Measurements from ENCODE around the gene NR3C1.

The NR3C1 gene

DNA sequence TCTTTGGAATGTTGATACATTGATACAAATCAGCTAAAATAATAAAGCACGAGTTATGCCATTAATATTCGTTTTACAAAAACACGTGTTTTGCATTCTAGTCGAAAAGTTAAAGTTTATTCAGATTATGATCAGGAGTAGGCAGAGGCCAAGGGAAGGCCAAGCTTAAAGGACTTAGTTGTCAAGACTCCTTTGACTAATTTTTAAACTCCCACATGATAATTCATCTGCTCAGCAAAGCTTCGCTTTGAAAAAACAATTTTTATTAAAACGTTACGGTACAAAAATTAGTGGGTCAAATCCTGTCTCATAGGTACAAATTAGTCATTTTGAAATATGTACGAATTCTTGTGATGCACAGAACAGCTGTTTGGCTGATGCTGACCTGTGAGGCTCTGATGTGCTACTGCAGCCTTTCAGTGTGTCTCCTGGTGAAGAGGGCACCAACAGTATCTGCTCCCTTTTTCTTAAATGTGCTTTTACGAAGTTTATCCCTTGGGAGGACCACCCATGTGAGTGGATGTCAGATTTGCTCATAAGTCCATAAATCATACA is 23.0 kb upstream of the NR3C1 start:
- DNase-seq (ENCODE audit: low read depth in 2 of 2): no peak

DNA sequence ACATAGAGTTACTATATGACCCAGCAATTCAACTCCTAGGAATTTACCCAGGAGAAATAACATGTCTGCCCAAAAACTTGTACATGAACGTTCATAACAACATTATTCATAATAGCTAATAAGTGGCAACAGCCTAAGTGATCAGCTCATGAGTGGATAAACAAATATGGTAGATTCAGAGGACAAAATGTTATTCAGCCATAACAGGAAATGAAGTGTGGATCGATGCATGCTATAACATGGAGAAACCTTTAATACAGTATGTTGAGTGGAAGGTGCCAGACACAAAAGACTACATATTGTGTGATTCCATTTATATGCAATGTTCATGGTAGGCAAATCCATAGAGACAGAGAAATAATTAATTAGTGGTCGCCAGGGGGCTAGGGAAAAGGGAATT is 22.3 kb upstream of the NR3C1 start:
- DNase-seq (ENCODE audit: low read depth in 2 of 2): no peak

DNA sequence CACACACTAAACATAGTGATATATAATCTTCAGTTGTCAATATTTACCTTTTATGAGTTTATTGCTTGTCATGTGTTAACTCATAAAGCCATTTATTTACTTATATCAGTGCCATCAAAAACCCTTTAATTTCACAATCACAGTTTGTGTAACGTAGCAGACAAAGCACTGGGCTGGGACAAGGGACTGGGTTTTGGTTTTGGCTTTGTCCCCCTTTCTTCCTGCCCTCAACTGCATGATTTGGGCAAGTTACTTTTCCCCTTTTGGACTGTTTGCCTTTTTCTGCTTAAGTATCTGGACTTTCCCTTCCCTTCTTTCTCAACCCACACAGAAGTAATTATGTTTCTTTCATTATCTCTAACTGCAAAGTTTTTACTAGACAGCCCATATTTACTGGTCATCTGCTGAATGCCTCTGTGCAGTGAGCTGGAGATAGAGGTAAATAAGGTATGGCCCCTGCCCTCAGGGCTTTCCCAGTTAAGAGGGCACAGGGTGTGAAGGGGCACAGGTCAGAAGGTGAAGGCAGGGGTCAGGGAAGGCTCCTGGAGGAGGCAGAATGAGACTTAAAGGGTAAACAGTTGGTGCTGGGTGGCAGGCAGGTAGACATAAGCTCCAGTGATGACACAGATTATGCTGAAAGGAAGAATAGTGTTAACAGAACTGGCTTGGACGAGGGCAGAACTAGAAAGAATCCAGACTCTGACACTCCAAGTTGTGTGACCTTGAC is 14.8 kb upstream of the NR3C1 start:
- no peak for DNase-seq (ENCODE audit: low read depth in 2 of 2)

DNA sequence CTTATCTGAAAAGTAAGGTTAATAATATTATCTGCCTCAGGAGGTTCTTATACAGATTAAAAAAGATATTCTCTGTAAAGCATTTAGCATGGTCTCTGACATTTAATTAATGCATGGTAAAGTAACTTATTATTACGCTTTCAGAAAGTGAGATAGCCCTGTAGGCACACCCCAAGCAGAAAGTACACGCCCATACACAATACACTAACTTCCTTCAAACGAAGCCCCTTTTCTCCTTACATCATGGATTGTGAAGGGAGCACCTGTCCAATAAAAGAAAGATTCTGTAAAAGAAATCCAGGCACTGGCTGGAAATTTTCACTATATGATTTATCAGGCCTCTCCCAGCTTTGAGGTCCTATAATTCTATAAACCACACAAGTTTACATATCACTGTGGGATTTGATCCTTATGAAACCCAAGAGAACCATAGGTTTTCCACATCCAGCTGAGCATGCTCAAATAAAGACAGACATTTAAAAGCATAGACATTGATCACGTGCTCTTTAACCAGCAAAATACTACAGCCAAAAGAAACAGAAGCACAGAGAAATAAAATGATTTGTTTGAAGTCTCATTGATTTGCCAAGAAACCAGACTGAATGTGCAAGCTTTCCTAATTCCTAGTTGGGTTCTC is 14.1 kb upstream of the NR3C1 start:
- DNase-seq (ENCODE audit: low read depth in 2 of 2): no peak

DNA sequence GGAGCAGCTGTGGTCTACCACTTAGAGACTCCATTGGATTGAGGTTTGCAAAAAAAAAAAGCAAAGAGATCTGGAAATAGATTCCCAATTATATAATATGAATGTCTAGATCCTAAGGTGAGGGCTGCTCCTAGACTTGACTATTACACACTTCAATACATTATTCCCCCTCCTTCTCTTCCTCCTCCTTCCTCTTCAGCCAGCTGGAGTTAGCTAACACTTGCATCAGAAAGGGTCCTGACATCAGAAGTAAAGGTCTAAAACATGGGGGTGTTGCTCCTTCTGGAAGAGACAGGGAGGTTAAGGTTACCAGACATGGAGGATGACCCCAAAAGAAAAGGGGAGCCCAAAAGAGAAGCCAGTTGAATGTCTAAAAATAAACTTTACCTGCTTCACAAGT is 12.9 kb upstream of the NR3C1 start:
- no peak for DNase-seq (ENCODE audit: low read depth in 2 of 2)

DNA sequence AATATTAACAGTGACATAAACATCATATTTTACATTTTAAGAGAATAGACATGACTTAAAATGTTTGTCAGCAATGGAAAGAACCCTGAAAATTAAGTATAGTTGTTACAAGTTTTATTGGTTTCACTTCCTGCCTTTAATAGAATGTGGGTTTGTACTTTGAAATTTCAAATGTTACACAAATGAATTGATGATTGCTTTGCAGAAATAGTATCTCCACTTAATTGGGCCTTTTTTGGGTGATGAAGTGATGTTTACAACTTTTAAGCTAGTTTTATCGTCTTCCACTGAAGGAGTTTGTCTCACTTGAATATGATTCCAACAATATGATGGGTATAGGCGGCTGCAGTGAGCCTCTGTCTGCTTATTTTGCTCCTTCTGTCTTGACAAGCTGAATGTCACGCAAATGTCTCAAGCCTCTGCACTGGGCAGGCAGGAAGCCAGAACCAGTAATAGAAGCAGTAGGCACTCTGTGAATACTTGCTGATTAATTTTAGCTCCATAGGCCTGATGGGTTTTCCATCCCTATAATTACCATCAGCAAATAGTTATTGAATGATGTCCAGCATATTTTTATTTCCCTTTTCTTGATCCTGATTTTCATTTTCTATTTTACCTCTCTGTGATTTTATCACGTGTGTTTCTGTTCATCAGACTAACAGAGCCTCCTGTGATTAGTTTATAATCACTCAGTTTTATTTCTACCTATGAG is 10.6 kb upstream of the NR3C1 start:
- no peak for DNase-seq (ENCODE audit: low read depth in 2 of 2)

DNA sequence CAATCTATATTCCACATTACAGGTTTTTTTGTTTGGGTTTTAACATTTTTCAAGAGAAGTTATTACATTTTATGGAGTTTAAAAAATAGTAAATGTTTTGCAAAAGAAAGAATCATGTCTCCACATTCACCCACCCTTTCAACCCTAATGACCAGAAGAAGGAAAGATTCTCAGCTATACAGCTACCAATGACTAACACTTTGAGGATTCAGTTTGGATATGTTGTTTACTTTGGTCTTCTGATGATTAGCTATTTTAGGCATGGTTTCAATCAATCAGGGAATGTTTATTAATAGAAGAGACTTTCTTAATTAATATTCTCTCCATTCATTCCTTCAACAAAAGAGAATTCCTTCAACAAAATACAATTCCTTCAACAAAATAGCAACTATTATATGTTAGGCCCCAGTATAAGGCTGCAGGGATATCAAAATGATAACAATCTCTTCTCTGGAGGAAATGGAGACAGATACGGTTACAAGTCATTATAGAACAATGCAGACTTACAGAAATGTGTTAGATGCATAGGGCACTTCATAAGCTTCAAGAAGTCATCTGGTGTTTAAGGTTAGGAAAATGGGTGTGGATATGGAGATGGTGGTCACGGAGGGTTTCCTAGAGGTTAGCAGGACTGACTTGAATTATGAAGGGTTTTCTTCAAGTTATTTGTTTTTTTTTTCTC is 9.3 kb upstream of the NR3C1 start:
- no peak for DNase-seq (ENCODE audit: low read depth in 2 of 2)

DNA sequence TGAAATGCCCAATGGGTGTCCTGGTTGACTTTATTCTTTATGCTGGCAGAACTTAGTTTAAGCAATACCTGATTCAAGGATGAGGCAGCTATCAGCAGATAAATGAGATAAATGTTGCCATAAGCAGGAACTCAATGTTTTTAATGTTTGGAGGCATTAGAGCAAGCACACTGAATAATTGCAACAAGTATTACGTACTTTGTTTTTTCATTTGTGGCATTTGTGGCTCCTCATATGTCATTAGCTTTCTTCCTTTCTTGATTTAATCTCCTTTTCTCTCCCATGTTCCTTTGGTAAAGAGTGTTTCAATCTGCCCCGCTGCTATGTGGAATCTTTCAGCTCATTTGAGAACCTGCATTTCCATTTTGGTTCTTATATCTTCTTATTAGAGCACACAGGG is 6.4 kb upstream of the NR3C1 start:
- DNase-seq (ENCODE audit: low read depth in 2 of 2): no peak

DNA sequence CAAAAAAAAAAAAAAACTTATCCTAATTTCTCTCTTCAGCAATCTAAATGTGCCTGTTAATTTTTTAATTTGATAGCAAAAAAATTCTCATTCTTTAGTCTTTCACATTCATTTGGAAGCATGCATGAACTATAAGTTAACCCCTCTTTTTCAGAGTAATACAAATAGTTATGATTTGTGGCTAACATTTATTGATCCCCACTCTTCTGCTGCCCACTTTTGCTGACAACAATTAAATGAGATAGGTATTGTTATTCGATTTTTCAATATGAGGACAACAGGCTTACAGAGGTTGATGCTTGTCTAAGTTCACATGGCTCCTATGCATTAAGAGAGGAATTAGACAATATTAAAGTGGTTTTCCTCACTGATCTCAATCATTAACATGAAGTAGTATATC is 2.9 kb upstream of the NR3C1 start:
- DNase-seq (ENCODE audit: low read depth in 2 of 2): no peak

DNA sequence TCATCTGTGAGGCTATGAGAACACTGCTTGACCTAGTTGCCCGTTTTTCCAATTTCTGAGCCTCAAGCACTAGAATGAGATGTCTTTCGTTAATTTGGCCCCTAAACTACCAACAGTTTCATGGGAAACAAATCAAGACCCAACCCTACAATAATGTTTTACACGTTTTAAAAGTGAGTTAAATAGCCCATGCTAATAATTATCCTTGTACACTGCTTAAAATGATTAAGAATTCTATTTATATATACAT is 2.3 kb upstream of the NR3C1 start:
- DNase-seq (ENCODE audit: low read depth in 2 of 2): no peak

DNA sequence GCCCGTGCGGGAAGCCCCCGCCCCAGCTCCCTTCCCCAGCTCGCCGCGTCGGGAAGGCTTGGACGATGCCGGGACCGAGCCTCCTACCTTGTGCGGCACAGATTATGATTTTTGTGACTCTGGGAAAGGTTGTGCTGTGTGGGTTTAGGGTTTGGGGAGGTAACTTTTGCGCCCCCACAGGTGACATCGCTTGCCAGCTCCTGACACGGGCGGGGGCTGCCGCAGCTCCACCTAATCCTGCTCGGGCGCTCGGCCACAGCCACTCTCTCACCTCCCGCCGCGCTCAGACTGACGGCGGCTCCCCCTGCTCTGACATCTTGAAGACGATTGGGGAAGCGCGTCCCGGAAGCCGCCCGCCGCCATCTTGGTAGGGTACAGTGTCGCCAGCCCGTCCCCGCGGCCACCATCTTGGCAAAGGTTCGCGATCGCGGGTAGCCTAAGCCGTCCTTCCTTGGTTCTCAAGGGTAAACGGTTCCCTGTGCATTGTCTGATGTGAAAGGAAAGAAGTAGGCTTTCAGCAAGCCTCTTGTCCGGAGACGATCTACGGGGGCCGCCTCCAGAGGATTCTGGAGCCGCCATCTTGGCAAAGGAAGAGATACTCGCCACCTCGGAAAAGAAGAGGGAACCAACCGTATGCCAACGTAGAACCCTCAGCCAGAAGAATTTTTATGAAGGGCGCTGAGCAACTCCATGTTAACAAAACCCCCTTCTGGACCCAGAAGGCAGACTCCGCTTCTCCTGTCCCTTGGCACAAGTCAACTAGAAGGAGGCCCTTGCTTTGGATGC is 1.8 kb upstream of the NR3C1 start:
- peak; percentile 68 to 75 for DNase-seq (ENCODE audit: low read depth in 2 of 2)

DNA sequence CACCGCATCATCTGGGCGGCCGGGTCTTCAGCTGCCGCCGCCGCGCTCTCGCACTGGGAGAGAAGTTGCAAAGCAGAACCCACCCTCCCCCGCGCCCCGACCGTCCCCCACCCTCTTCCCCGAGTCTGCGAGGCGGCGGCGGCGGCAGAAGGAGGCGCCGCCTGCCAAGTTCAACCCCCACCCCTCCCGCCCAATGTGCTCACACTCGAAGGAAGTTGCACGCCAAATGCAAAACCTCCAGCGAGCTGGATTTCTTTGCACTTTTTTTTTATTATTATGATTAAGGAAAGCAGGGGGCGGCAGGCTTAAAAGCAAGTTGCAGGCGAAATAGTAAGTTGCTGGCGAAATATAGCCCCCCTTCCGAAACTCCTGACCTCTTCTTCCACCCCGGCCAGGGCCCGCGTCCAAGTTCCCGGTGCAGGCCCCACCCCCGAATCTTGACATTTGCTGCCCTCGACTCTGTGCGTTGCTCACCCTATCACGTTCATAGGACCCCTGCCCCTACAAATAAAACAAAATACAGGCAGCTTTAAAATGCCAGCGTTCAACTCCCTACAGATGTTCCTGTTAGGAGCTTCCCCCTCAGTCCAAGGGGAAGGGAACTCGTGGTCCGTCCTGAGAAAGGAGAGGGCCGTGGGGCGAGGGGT is 1.1 kb upstream of the NR3C1 start:
- peak; percentile 51 to 58 for DNase-seq (ENCODE audit: low read depth in 2 of 2)

DNA sequence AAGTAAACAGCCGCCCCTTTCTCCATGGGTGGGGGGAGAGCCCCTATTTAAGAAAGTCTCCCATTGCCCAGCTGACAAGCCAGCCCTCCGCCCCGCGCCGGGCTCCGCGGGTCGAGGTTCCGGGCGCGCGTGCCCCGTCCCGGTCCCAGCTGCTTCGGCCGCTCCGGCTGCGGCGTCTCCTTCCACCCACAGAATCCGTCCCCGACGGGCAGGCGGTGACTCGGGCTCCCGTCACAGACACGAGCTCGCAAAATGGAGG is 223 bp downstream of the NR3C1 start:
- DNase-seq (ENCODE audit: low read depth in 2 of 2): no peak

DNA sequence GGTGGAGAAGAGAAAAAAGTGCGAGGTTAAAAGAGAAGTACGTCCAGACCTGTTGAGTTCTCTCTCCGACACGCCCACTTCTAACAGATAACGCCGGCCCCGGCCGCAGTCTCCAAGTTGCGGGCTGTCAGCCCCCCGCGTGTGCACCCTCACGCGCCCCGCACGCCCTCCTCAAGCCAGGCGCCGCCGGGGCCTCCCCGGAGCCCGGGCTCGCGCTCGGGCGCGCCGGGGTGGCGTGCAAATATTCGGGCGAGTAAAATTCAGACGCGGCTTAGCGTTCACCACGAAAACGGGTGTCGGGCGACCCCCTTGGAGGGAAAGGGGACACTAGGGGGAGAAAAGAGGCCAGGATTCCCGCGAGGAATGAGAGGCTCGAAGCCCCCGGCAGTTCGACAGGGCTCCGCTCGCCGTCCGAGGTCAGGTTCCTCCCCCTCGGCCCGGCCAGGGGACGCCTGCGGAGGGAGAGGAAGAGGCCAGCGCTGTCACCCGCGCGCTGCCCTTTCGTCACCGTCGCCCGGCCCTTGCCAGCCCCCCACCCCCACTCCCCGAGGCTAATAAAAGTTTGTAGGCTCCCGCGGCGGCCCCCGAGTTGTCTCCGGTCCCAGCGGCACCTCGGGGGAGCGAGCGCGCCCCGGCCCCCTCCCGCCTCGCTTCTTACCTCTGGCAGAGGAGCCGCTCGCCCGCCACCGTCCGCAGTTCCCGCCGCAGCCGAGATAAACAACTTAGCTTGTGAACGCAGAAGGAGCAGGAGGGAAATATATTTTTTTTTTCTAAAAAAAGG is 743 bp downstream of the NR3C1 start:
- DNase-seq (ENCODE audit: low read depth in 2 of 2): peak in 1 of 2 experiments; percentile 26

DNA sequence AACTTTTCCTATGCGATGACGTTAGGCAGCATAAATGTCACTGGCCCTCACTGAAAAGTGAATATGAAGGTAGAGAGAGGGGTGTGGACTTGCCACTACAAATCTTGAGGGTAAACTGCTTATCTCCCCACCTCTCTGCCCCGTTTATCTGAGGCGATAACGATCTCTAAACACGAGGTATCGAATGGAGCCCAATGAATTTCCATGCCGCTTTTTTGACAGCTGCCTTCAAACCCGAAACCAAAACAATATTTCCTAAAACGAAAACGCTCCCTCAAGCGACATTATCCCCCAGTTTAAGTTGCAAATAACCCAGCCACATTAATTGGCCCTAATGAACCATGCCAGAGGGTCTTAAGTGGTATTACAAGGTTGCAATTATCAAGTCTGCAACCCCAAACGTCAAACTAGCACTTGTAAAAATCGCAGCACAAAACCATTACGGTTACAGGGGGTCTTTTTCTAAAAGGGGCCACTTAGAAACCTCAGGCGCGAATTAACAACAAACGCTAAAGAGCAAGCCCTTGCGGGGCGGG is 1.4 kb downstream of the NR3C1 start:
- DNase-seq (ENCODE audit: low read depth in 2 of 2): no peak

DNA sequence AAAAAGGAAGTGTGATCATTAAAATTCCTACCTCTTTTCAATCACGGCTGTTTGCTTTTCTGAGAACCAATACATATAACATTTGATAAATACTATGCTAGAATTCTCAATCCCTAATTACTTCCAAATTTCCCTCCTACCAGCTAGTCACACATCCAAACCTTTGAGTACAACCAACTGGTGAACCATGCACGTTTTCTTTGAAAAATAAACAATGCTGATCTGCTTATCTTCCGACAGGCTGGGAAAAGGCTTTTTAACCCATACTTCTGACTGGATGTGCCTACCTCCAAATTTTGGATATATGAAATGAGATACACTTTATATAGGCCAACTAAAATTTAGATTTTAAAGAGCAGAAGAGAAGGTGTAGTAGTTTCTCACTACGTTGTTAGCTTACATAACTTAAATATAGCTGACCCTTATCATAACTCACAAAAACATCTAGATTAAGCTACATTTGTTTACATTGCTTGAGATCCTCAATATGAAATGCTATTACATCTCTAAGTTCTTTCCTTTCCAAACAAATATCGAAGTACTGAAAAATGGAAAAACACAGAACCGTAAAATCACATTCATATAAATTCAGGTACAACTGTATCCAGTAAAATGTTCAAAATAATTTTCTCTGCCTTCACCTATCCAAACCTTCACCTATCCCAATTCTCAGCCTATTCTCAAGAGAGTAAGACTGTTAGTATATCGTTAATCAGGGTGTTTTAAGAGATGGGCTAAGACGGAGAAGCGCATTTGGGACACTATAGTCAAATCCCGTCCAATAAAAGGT is 2.1 kb downstream of the NR3C1 start:
- DNase-seq (ENCODE audit: low read depth in 2 of 2): no peak

DNA sequence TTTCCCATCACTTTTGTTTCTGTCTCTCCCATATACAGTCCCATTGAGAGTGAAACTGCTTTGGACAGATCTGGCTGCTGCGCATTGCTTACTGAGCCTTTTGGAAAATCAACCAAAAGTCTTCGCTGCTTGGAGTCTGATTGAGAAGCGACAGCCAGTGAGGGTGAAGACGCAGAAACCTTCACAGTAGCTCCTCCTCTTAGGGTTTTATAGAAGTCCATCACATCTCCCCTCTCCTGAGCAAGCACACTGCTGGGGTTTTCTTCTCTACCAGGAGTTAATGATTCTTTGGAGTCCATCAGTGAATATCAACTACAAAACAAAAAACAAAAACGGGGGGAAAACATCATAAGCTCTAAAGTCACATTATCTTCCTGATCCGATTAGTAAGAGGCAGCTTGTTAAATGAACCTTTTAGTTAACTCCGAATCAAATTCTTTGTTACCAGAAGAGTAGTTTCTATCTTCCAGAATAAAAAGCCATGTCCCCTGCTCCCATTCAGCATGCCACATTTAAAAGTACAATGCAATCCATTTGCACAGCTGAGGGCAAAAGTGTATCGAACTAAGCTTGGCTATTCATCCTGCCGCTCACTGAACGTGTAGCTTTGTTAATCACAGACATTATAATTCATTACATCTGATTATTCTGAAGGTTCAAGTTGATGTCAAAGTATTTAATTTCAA is 2.8 kb downstream of the NR3C1 start:
- DNase-seq (ENCODE audit: low read depth in 2 of 2): no peak

DNA sequence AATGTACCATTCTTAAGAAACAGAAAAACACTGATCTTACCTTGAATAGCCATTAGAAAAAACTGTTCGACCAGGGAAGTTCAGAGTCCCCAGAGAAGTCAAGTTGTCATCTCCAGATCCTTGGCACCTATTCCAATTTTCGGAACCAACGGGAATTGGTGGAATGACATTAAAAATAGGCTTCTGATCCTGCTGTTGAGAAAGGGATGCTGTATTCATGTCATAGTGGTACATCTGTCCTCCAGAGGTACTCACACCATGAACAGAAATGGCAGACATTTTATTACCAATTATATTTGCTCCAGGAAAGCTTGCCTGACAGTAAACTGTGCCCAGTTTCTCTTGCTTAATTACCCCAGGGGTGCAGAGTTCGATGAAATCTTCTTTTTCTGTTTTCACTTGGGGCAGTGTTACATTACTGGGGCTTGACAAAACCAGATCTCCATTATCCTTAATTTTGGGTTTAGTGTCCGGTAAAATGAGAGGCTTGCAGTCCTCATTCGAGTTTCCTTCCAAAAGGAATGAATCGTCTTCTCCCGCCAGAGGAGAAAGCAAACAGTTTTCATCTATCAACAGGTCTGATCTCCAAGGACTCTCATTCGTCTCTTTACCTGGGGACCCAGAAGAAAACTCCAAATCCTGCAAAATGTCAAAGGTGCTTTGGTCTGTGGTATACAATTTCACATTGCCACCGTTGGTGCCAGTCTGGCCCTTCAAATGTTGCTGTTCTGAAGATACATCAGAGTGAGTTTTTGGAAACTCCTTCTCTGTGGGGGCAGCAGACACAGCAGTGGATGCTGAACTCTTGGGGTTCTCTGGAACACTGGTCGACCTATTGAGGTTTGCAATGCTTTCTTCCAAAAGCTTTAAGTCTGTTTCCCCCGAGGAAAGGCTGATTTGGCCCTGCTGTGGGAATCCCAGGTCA is 3.6 kb downstream of the NR3C1 start:
- no peak for DNase-seq (ENCODE audit: low read depth in 2 of 2)
